SK-N-SH treated with all-trans-retinoic acid at 6 μM for 48 hours (cell line): ENCODE data around the gene NGEF.

Experiments used
- BACH2 ChIP-seq: fragments of 250-450 bp; sonication (Bioruptor Pico); IDR thresholded peaks from 2 replicates; pipeline ENCODE4 v1.9.0; 2021; ENCODE audit warnings: mild to moderate bottlenecking, borderline replicate concordance
- OSR1 ChIP-seq: fragments of 250-450 bp; sonication (Bioruptor Pico); IDR thresholded peaks from 2 replicates; pipeline ENCODE4 v1.8.0; 2022; ENCODE audit warnings: moderate library complexity, mild to moderate bottlenecking, inconsistent platforms
- PATZ1 ChIP-seq: fragments of 250-450 bp; sonication (Bioruptor Pico); IDR thresholded peaks from 2 replicates; pipeline ENCODE4 v1.8.0; 2020; ENCODE audit warnings: mild to moderate bottlenecking, moderate library complexity, borderline replicate concordance

GRCh38 chr2:233036162-233036838 is 23.2 kb upstream of the NGEF start:
- no peak for TF ChIP-seq BACH2
- TF ChIP-seq OSR1 (CRISPR knock-in tag), result no peak
- TF ChIP-seq PATZ1, result no peak
